Stomach (tissue), 9 donors: ENCODE data around the gene FPR1. TPM values are rescaled to one million over a fixed set of nuclear protein-coding genes. Genes with fewer than 3 reads are reported as not detected.
A peak's percentile ranks its signal among the peaks of the same experiment; 100 is the strongest.

ENCODE experiments used
- DNase-seq, 2 donors: peaks; one replicate each; pipeline versions ENCODE4 v3.0.0 to v3.0.0-alpha.2; 2013 to 2019
- H3K27ac ChIP-seq, 5 donors: fragments of 200-600 bp in 4 of 5; sonication (generic) in 4 of 5; one replicate each; pipeline ENCODE4 v1.5.1; 2013 to 2019; ENCODE audit warnings: mild to moderate bottlenecking in 1 of 5, moderate library complexity in 1 of 5
- H3K27me3 ChIP-seq, 3 donors: fragments of 200-600 bp; sonication (generic); one replicate each; pipeline ENCODE4 v1.5.1; 2017 to 2019; ENCODE audit warnings: mixed run types in 1 of 3
- H3K36me3 ChIP-seq, 4 donors: fragments of 200-600 bp; sonication (generic); 1 replicate in 3 of 4; 2 replicates in 1 of 4; pipeline ENCODE4 v1.5.1; 2016 to 2019
- H3K4me1 ChIP-seq, 4 donors: fragments of 200-600 bp; sonication (generic); one replicate each; pipeline ENCODE4 v1.5.1; 2016 to 2019
- H3K4me3 ChIP-seq, 4 donors: fragments of 200-600 bp; sonication (generic) in 3 of 4; one replicate each; pipeline ENCODE4 v1.5.1; 2016 to 2019; ENCODE audit warnings: mild to moderate bottlenecking in 1 of 4
- H3K9me3 ChIP-seq, 4 donors: fragments of 200-600 bp; sonication (generic); one replicate each; pipeline ENCODE4 v1.5.1; 2016 to 2019
- EP300 ChIP-seq: sonication (generic); formaldehyde crosslinking; IDR thresholded peaks from one replicate; pipeline ENCODE4 v1.6.1; 2017; ENCODE audit warnings: antibody characterized with exemption
- POLR2A ChIP-seq, 4 donors: fragments of 450-650 bp; IDR thresholded peaks; one replicate each; pipeline ENCODE4 v1.6.1; 2016; ENCODE audit warnings: antibody characterized with exemption in 4 of 4, control low read depth in 2 of 4, mild to moderate bottlenecking in 1 of 4, moderate library complexity in 1 of 4
- POLR2AphosphoS5 ChIP-seq, 3 donors: sonication (generic); formaldehyde crosslinking; IDR thresholded peaks; one replicate each; pipeline ENCODE4 v1.6.1; 2016; ENCODE audit warnings: antibody characterized with exemption in 3 of 3
- WGBS, 5 donors: extraction: QIAGEN DNeasy Blood & Tissue Kit in 3 of 5; methylation state at CpG; one replicate each; pipeline versions ENCODE4 v1.1.5 to v1.1.7; 2013 to 2018; 5-methylcytosine and 5-hydroxymethylcytosine counted together
- intact Hi-C: fragments of 100-400 bp; cut with DNase I; formaldehyde crosslinking; loops from one replicate; pipeline ENCODE4 v1.15.1; 2023; ENCODE audit warnings: low total_unique reads
- polyA plus RNA-seq, 3 donors: library from polyadenylated mRNA; stranded (reverse); fragments of 200-250 nt; gene quantifications; one replicate each; pipeline ENCODE4 v1.2.3, GENCODE V29; 2013
- total RNA-seq, 5 donors: library from RNA; depleted of rRNA; stranded (reverse); fragments of >200 nt; gene quantifications; one replicate each; pipeline versions ENCODE4 v1.1.0 to v1.2.3, GENCODE V29; 2014 to 2016
- TF ChIP-seq, protein P1 (sequence below), 7 experiments: fragments of 450-650 bp in 4 of 7; fragments of 200-600 bp in 3 of 7; sonication (generic) in 3 of 7; IDR thresholded peaks; one replicate each; pipeline ENCODE4 v1.5.1; 2016 to 2019; ENCODE audit warnings: antibody characterized with exemption in 7 of 7, control low read depth in 2 of 7, mild to moderate bottlenecking in 1 of 7
- donor health status: healthy with polysubstance abuse.
- donor health status: Bipolar disorder and iron deficiency.
- donor health status: healthy.

FPR1 gene
- total and polyA plus RNA-seq, 8 donors, result 1.7 to 10.5 (median 7.5) TPM; not detected in 1

DNA sequence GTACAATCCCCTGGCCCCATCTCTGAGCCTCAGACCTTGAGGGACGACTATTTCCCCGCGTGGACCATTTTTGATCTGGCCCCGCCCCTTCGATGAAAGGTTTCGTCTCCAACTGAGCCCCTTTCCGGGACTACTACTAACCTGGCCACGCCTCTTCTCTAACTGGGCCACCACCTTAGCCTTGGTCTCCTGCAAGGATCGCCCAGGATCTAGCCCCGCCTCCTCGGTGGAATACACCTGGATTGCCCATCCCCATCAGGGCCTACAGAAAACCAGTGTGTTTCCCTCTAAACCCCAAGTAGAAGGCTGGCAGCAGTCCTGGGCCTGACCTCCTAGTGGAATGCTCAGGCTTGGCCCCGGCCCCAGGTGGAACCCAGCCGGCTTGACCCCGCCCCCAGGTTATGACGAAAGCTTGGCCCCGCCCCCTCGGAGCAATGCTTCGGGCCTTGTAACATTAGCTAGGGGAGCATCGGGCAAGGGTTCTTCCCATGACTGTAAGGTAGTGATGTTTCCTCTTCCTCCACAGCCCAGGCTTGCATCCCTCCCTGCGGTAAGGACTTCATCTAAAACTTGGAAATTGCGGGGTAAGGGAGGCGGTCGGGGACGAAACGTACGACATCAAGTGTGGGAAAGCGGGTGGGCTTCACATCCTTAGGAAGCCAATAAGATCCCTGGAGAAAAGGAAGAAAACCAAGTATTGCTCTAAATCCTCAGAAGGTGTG lies 49.4 kb downstream of the FPR1 start:
- peaks cover 2 to 56% (median 42%) of the 10 kb centered on the region in 4 donors for H3K36me3 ChIP-seq
- TF ChIP-seq EP300 (no peak), POLR2A (IDR thresholded peaks at IDR 0.05) (no peak), POLR2AphosphoS5 (IDR thresholded peaks at IDR 0.05) (peak in 1 of 3 donors; percentile 44)
- TF ChIP-seq, protein P1, sequence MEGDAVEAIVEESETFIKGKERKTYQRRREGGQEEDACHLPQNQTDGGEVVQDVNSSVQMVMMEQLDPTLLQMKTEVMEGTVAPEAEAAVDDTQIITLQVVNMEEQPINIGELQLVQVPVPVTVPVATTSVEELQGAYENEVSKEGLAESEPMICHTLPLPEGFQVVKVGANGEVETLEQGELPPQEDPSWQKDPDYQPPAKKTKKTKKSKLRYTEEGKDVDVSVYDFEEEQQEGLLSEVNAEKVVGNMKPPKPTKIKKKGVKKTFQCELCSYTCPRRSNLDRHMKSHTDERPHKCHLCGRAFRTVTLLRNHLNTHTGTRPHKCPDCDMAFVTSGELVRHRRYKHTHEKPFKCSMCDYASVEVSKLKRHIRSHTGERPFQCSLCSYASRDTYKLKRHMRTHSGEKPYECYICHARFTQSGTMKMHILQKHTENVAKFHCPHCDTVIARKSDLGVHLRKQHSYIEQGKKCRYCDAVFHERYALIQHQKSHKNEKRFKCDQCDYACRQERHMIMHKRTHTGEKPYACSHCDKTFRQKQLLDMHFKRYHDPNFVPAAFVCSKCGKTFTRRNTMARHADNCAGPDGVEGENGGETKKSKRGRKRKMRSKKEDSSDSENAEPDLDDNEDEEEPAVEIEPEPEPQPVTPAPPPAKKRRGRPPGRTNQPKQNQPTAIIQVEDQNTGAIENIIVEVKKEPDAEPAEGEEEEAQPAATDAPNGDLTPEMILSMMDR (IDR thresholded peaks at IDR 0.05), result no peak
- peak overlapping the region; percentile 55 to 66 (median 62) for H3K4me3 ChIP-seq
- intact Hi-C loops, result no loop called here
- peak; percentile 88 to 92 for DNase-seq
- H3K9me3 ChIP-seq, result no peaks in the 10 kb centered on the region
- H3K27me3 ChIP-seq, result no peaks in the 10 kb centered on the region
- peak overlapping the region; percentile 93 to 98 (median 94) for H3K27ac ChIP-seq
- peaks cover 29 to 48% (median 40%) of the 10 kb centered on the region in 4 donors for H3K4me1 ChIP-seq
- 18 to 38% (median 26%) methylated on average over 27 of the region's 27 CpGs for WGBS, 5 donors

DNA sequence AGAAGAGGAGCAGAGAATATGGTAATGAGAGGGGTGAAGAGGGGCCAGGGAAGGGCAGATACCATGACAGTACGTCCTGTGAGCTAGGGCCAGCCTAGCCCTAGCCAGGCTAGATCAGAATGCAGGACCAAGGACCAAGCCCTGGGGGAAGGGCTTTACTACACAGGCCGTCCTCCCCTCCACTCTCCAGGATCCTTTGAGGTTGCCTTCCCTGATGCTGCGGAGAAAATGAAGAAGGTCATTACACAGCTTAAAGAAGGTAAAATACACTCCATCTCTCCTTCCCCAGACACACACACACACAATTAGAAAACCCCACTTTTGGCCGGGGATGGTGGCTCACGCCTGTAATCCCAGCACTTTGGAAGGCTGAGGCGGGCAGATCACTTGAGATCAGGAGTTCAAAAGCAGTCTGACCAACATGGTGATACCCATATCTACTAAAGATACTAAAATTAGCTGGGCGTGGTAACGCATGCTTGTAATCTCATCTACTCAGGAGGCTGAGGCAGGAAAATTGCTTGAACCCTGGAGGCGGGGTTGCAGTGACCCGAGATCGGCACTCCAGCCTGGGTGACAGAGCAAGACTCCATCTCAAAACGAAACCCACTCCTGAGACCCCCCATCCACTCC lies 50.1 kb downstream of the FPR1 start:
- no peaks in the 10 kb centered on the region for H3K27me3 ChIP-seq
- 42 to 68% (median 57%) methylated on average over 12 of the region's 12 CpGs for WGBS, 5 donors
- intact Hi-C loops, result no loop called here
- H3K4me3 ChIP-seq, result peak overlapping the region in 1 of 4 donors; percentile 61
- H3K9me3 ChIP-seq, result no peaks in the 10 kb centered on the region
- TF ChIP-seq, protein P1 (IDR thresholded peaks at IDR 0.05), result no peak
- peak in 1 of 3 donors; percentile 10 for TF ChIP-seq POLR2AphosphoS5 (IDR thresholded peaks at IDR 0.05)
- peaks cover 7 to 56% (median 43%) of the 10 kb centered on the region in 4 donors for H3K36me3 ChIP-seq
- H3K4me1 ChIP-seq, result peaks cover 29 to 48% (median 40%) of the 10 kb centered on the region in 4 donors
- DNase-seq, result no peak
- peak overlapping the region; percentile 93 to 98 (median 94) for H3K27ac ChIP-seq

DNA sequence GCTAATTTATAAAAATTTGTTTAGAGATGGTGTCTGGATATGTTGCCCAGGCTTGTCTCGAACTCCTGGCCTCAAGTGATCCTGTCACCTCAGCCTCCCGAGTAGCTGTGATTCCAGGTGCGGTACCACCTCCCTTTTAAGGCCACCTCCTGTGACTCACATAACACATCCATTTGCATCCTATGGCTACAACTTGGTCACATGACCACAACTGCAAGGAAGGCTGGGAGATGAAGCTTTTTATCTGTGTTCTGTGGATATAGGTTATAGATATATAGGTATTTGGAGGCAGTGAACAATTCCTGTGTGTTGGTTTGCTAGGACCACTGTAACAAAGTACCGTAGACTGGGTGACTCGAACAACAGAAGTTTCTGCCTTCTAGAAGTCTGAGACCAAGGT lies 52.5 kb downstream of the FPR1 start:
- Histone ChIP-seq H3K27ac (no peak overlapping the region), H3K36me3 (peaks cover 17 to 64% (median 56%) of the 10 kb centered on the region in 4 donors), H3K4me3 (no peak overlapping the region), H3K27me3 (no peaks in the 10 kb centered on the region), H3K4me1 (peaks cover 19 to 28% (median 23%) of the 10 kb centered on the region in 4 donors), H3K9me3 (no peaks in the 10 kb centered on the region)
- WGBS, 5 donors, result 91 to 95% (median 93%) methylated on average over 5 of the region's 5 CpGs
- intact Hi-C loops, result no loop called here
- no peak for DNase-seq
- TF ChIP-seq EP300 (no peak), POLR2AphosphoS5 (IDR thresholded peaks at IDR 0.05) (no peak), POLR2A (IDR thresholded peaks at IDR 0.05) (no peak)
- TF ChIP-seq, protein P1 (IDR thresholded peaks at IDR 0.05), result no peak

DNA sequence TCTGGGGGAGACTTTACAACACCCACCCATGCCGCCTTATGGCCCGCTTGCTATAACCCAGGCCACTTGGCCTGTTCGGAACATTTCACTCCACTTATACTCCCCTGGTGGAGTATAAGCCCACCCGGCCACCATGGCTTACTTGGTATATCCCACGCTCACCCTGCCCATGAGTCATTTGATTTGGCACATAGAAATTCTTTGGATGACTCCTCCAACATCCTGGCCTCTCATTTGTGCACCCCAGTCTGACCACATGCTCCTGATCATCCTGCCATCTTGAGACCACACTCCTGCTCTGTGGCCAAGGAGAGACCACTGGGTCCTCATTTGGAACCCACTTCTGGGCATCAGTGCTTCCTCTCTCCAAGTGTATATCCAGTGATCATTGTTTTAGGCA lies 53.4 kb downstream of the FPR1 start:
- Histone ChIP-seq H3K9me3 (no peaks in the 10 kb centered on the region), H3K27ac (no peak overlapping the region), H3K36me3 (peaks cover 17 to 73% (median 64%) of the 10 kb centered on the region in 4 donors), H3K27me3 (no peaks in the 10 kb centered on the region), H3K4me1 (peaks cover 17 to 28% (median 21%) of the 10 kb centered on the region in 4 donors), H3K4me3 (no peak overlapping the region)
- WGBS, 5 donors, result 88 to 97% (median 95%) methylated on average over 5 of the region's 5 CpGs
- peak in 1 of 2 donors; percentile 15 for DNase-seq
- TF ChIP-seq, protein P1 (IDR thresholded peaks at IDR 0.05), result no peak
- TF ChIP-seq EP300 (no peak), POLR2A (IDR thresholded peaks at IDR 0.05) (no peak)
- intact Hi-C loops, result no loop called here
